Type B pancreatic cell (in vitro differentiated cells): ENCODE results near the gene SOBP. TPM values are rescaled to one million over a fixed set of nuclear protein-coding genes. Genes with fewer than 3 reads are reported as not detected.

Experiments used
- DNase-seq: peaks from one replicate; pipeline ENCODE4 v3.0.0; 2021; ENCODE audit warnings: mixed read lengths; ENCODE audit not compliant: unreplicated experiment; ENCODE audit errors: extremely low spot score
- H3K27ac Mint-ChIP-seq: 2 replicates; pipeline ENCODE4 v1.8.0; 2021; ENCODE audit warnings: mild to moderate bottlenecking, mixed read lengths
- H3K27me3 Mint-ChIP-seq: 2 replicates; pipeline ENCODE4 v1.8.0; 2021; ENCODE audit warnings: mixed read lengths
- H3K36me3 Mint-ChIP-seq: 2 replicates; pipeline ENCODE4 v1.8.0; 2021; ENCODE audit warnings: mixed read lengths
- H3K4me1 Mint-ChIP-seq: one replicate; pipeline ENCODE4 v1.8.0; 2021; ENCODE audit warnings: mixed read lengths; ENCODE audit not compliant: unreplicated experiment
- H3K4me3 Mint-ChIP-seq: 2 replicates; pipeline ENCODE4 v1.8.0; 2021; ENCODE audit warnings: mild to moderate bottlenecking, mixed read lengths
- H3K9me3 Mint-ChIP-seq: 2 replicates; pipeline ENCODE4 v1.8.0; 2021; ENCODE audit warnings: mixed read lengths
- CTCF ChIP-seq: fragments of 200-600 bp; sonication (generic); conservative IDR thresholded peaks from 2 replicates; pipeline ENCODE4 v1.5.0; 2021; ENCODE audit warnings: antibody characterized with exemption, mild to moderate bottlenecking
- total RNA-seq: library from RNA; stranded (reverse); gene quantifications from 2 replicates; pipeline ENCODE4 v1.2.1, GENCODE V29; 2021; ENCODE audit warnings: low replicate concordance

Gene SOBP
- total RNA-seq, 1 donor from 2014 or later: 19.4 TPM

- peaks cover 4% of the 10 kb centered on the region for H3K27me3 Mint-ChIP-seq
- peaks cover 5% of the 10 kb centered on the region for H3K4me1 Mint-ChIP-seq
- H3K36me3 Mint-ChIP-seq: peaks cover 10% of the 10 kb centered on the region
- H3K27ac Mint-ChIP-seq: peak overlapping the region; percentile 25
- TF ChIP-seq CTCF: no peak
- H3K4me3 Mint-ChIP-seq: no peak overlapping the region
- DNase-seq: no peak
- peaks cover 5% of the 10 kb centered on the region for H3K9me3 Mint-ChIP-seq
Measured at GRCh38 chr6:107523054-107523791, 33.3 kb downstream of the SOBP start.

- H3K4me3 Mint-ChIP-seq: no peak overlapping the region
- H3K4me1 Mint-ChIP-seq: peaks cover 5% of the 10 kb centered on the region
- no peak overlapping the region for H3K27ac Mint-ChIP-seq
- H3K27me3 Mint-ChIP-seq: peaks cover 4% of the 10 kb centered on the region
- DNase-seq: no peak
- H3K9me3 Mint-ChIP-seq: peaks cover 5% of the 10 kb centered on the region
- peaks cover 10% of the 10 kb centered on the region for H3K36me3 Mint-ChIP-seq
- no peak for TF ChIP-seq CTCF
Measured at GRCh38 chr6:107523794-107524193, 33.9 kb downstream of the SOBP start.

GRCh38 chr6:107524626-107525025 is 34.7 kb downstream of the SOBP start:
- no peak for DNase-seq
- H3K9me3 Mint-ChIP-seq: peaks cover 5% of the 10 kb centered on the region
- H3K27me3 Mint-ChIP-seq: peaks cover 4% of the 10 kb centered on the region
- H3K27ac Mint-ChIP-seq: no peak overlapping the region
- H3K4me3 Mint-ChIP-seq: no peak overlapping the region
- H3K4me1 Mint-ChIP-seq: peaks cover 5% of the 10 kb centered on the region
- TF ChIP-seq CTCF: no peak
- H3K36me3 Mint-ChIP-seq: peaks cover 6% of the 10 kb centered on the region

GRCh38 chr6:107531868-107532267 is 42.0 kb downstream of the SOBP start:
- no peak for TF ChIP-seq CTCF
- no peak for DNase-seq

GRCh38 chr6:107532706-107533105 is 42.8 kb downstream of the SOBP start:
- H3K9me3 Mint-ChIP-seq: no peaks in the 10 kb centered on the region
- H3K36me3 Mint-ChIP-seq: no peaks in the 10 kb centered on the region
- TF ChIP-seq CTCF: no peak
- DNase-seq: no peak
- H3K4me3 Mint-ChIP-seq: no peak overlapping the region
- no peaks in the 10 kb centered on the region for H3K27me3 Mint-ChIP-seq
- H3K4me1 Mint-ChIP-seq: peaks cover 15% of the 10 kb centered on the region
- no peak overlapping the region for H3K27ac Mint-ChIP-seq

More at GRCh38 chr6:107531868-107532267, 42.0 kb downstream of the SOBP start:
- Mint-ChIP-seq H3K9me3 (no peaks in the 10 kb centered on the region), H3K27ac (no peak overlapping the region), H3K4me3 (no peak overlapping the region), H3K36me3 (no peaks in the 10 kb centered on the region), H3K27me3 (no peaks in the 10 kb centered on the region), H3K4me1 (peaks cover 15% of the 10 kb centered on the region)
